ENCODE data around the gene IL15RA.

IL15RA gene

DNA sequence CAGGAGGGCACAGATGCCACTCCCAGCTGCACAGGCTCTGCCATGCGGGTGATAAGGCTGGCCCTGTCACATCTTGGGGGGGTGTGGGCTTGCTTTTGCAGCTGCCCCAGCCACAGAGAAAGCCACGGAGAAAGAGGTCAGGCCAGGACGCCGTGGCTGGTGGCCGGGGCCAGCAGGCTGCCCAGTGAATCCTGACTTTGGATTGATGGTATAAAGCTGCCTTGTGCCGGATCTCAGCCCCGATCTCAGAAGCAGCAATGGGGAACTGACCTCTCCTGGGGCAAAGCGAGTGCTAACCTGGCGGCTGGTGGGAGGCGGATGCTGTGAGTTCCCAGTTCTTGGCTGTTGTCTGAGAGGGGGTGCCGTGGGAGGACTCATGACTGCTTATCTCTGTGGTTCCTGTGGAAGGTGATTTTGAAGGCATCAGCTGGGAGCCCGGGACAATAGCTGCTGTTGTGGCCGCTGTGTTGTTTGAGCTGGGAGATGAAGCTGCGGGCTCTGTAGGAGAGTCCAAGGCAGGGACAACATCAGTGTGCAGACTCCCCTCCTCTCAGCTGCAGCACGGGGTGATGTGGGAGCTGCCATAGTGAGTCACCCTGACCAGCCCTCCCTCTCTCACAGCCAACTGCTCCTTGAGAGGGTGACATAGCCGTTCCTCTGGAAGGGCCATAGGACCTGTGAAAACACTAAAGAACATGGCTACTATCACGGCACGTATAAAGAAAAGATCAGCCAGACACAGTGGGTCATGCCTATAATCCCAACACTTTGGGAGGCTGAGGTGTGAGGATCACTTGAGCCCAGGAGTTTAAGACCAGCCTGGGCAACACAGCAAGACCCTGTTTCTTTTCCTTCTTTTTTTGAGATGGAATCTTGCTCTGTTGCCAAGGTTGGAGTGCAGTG, 17.0 kb downstream of the IL15RA start:
- H3K27me3 ChIP-seq (ENCODE audit: control insufficient read depth in 1 of 2, insufficient read depth in 2 of 2, low read length in 2 of 2): no peaks in the 10 kb centered on the region
- no peaks in the 10 kb centered on the region for H3K9me3 ChIP-seq (ENCODE audit: control insufficient read depth in 2 of 2, low read length in 2 of 2)
- H3K27ac ChIP-seq (ENCODE audit: low read length): no peak overlapping the region
- H3K9ac ChIP-seq (ENCODE audit: low read length in 2 of 2): no peak overlapping the region
- H3K36me3 ChIP-seq (ENCODE audit: control insufficient read depth in 2 of 2, insufficient read depth in 2 of 2, low read length in 2 of 2): peaks cover 0 to 6% of the 10 kb centered on the region in 2 donors
- H3K4me3 ChIP-seq (ENCODE audit: low read length in 2 of 2): no peak overlapping the region
- H3K4me1 ChIP-seq (ENCODE audit: control insufficient read depth, insufficient read depth, low read length): no peaks in the 10 kb centered on the region

DNA sequence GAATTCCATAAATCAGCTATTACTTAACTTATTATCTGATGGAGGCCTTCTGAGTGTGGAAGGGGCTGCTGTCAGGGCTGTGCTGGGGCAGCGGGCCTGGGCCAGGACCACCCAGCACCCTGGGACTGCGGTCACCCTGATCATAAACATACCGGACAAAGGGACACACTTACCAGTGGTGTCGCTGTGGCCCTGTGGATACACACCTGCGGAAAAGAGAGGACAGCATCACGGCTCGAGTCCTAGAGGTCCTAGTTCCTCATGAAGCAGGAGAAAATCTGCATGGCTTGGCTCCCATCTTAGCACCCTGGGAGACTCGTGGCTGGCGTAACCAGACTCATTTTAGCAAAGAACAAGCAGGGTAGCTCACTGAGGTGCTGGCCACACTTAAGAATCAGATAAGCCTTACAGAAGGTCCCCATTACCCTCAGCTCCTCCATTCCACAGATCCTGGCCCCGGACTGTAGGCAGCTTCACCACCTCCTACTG, 17.7 kb downstream of the IL15RA start:
- Histone ChIP-seq H3K27me3 (ENCODE audit: control insufficient read depth in 1 of 2, insufficient read depth in 2 of 2, low read length in 2 of 2) (no peaks in the 10 kb centered on the region), H3K36me3 (ENCODE audit: control insufficient read depth in 2 of 2, insufficient read depth in 2 of 2, low read length in 2 of 2) (peaks cover 0 to 4% of the 10 kb centered on the region in 2 donors), H3K4me3 (ENCODE audit: low read length in 2 of 2) (no peak overlapping the region), H3K4me1 (ENCODE audit: control insufficient read depth, insufficient read depth, low read length) (no peaks in the 10 kb centered on the region), H3K9me3 (ENCODE audit: control insufficient read depth in 2 of 2, low read length in 2 of 2) (no peaks in the 10 kb centered on the region), H3K27ac (ENCODE audit: low read length) (no peak overlapping the region), H3K9ac (ENCODE audit: low read length in 2 of 2) (no peak overlapping the region)

DNA sequence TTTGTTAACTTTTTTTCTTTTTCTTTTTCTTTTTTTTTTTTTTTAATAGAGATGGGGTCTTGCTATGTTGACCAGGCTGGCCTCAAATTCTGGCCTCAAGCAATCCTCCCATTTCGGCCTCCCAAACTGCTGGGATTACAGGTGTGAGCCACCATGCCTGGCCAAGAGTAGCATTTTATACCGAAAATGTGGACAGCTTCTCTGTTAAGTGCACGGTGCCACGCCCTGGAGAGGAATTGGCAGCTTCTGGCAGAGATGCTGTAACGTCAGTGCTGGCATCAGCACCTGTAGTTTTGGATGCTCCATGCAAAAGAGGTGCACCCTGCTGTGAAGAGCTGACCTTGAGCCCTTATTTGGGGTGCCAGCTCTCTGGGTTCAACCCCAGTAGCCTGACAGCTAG, 18.2 kb downstream of the IL15RA start:
- no peak overlapping the region for H3K9ac ChIP-seq (ENCODE audit: low read length in 2 of 2)
- H3K36me3 ChIP-seq (ENCODE audit: control insufficient read depth in 2 of 2, insufficient read depth in 2 of 2, low read length in 2 of 2): peaks cover 0 to 4% of the 10 kb centered on the region in 2 donors
- no peak overlapping the region for H3K27ac ChIP-seq (ENCODE audit: low read length)
- no peaks in the 10 kb centered on the region for H3K4me1 ChIP-seq (ENCODE audit: control insufficient read depth, insufficient read depth, low read length)
- H3K4me3 ChIP-seq (ENCODE audit: low read length in 2 of 2): no peak overlapping the region
- no peaks in the 10 kb centered on the region for H3K27me3 ChIP-seq (ENCODE audit: control insufficient read depth in 1 of 2, insufficient read depth in 2 of 2, low read length in 2 of 2)
- H3K9me3 ChIP-seq (ENCODE audit: control insufficient read depth in 2 of 2, low read length in 2 of 2): no peaks in the 10 kb centered on the region

DNA sequence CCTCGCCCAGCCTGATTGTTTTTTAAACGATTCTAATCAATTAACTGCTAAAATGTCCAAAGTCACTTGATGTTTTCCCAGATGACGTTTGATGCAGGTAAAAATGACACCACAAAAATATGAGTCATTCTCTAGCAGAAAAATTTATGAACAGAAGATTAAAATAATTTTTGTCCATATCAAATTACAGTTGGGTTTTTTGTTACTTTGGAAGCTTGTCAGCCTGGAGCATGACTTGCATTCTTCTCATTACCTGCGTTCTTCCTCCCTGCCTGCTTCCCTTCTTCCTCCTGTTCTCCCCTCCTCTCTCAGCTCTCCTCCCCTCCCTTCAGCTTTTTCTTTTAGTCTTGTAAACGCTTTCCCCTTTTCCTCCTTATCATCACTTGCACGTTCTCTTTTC, 18.7 kb downstream of the IL15RA start:
- H3K4me3 ChIP-seq (ENCODE audit: low read length in 2 of 2): no peak overlapping the region
- H3K9ac ChIP-seq (ENCODE audit: low read length in 2 of 2): no peak overlapping the region
- no peaks in the 10 kb centered on the region for H3K27me3 ChIP-seq (ENCODE audit: control insufficient read depth in 1 of 2, insufficient read depth in 2 of 2, low read length in 2 of 2)
- H3K36me3 ChIP-seq (ENCODE audit: control insufficient read depth in 2 of 2, insufficient read depth in 2 of 2, low read length in 2 of 2): peaks cover 0 to 4% of the 10 kb centered on the region in 2 donors
- H3K9me3 ChIP-seq (ENCODE audit: control insufficient read depth in 2 of 2, low read length in 2 of 2): no peaks in the 10 kb centered on the region
- no peak overlapping the region for H3K27ac ChIP-seq (ENCODE audit: low read length)
- no peaks in the 10 kb centered on the region for H3K4me1 ChIP-seq (ENCODE audit: control insufficient read depth, insufficient read depth, low read length)

DNA sequence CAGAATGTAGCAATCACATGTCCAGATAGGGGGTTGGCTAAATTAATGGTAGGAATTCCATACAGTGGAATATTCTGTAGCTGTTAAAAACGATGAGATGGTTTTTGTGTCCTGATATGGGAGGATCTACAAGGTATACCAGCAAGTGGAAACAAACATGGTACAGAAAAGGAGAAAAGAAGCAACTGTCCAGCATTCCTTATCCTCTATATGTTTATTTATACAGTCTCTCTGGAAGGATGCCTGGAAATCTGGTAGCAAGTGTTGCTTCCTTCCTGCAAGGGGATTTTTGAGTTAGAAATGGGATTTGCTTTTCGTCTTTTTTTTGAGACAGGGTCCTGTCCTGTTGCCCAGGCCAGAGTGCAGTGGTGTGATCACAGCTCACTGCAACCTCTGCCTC, 19.3 kb downstream of the IL15RA start:
- Histone ChIP-seq H3K36me3 (ENCODE audit: control insufficient read depth in 2 of 2, insufficient read depth in 2 of 2, low read length in 2 of 2) (peaks cover 0 to 4% of the 10 kb centered on the region in 2 donors), H3K4me1 (ENCODE audit: control insufficient read depth, insufficient read depth, low read length) (no peaks in the 10 kb centered on the region)

DNA sequence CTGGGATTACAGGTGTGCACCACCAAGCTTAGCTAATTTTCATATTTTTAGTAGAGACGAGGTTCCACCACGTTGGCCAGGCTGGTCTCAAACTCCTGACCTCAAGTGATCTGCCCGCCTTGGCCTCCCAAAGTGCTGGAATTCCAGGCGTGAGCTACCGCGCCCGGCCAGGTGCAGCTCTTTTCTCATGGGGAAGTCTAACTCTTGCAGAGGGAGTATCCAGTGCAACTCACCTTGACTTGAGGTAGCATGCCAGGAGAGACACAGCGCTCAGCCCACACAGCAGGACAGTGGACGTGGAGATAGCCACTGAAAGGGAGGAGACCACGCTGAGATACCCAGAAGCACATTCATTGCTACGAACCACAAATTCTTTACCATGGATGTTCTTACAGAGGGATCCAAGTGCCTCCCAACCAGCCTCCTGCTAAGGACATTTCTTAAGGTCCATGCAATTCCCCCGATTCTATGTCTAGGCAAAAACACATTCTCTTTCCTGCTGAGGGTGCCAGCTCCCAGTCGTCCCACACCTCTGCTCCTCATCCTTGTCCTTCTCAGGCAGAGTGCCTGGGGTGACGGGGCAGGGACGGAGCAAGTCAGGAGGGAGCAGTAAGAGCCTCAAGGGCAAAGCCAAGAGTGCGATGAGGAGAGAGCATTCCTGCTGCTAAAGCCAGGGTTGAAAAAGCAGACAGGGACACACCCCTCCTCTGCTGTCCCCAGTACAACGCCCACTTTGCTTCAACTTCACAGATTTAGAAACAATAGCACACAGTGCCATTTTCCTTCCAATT, 21.0 kb downstream of the IL15RA start:
- Histone ChIP-seq H3K4me3 (ENCODE audit: low read length in 2 of 2) (no peak overlapping the region), H3K27ac (ENCODE audit: low read length) (no peak overlapping the region), H3K36me3 (ENCODE audit: control insufficient read depth in 2 of 2, insufficient read depth in 2 of 2, low read length in 2 of 2) (no peaks in the 10 kb centered on the region), H3K4me1 (ENCODE audit: control insufficient read depth, insufficient read depth, low read length) (peaks cover 2% of the 10 kb centered on the region), H3K9me3 (ENCODE audit: control insufficient read depth in 2 of 2, low read length in 2 of 2) (no peaks in the 10 kb centered on the region), H3K27me3 (ENCODE audit: control insufficient read depth in 1 of 2, insufficient read depth in 2 of 2, low read length in 2 of 2) (no peaks in the 10 kb centered on the region), H3K9ac (ENCODE audit: low read length in 2 of 2) (no peak overlapping the region)

More for the DNA sequence above, 19.3 kb downstream of the IL15RA start:
- Histone ChIP-seq H3K27me3 (ENCODE audit: control insufficient read depth in 1 of 2, insufficient read depth in 2 of 2, low read length in 2 of 2) (no peaks in the 10 kb centered on the region), H3K27ac (ENCODE audit: low read length) (no peak overlapping the region), H3K9ac (ENCODE audit: low read length in 2 of 2) (no peak overlapping the region), H3K9me3 (ENCODE audit: control insufficient read depth in 2 of 2, low read length in 2 of 2) (no peaks in the 10 kb centered on the region), H3K4me3 (ENCODE audit: low read length in 2 of 2) (no peak overlapping the region)

DNA sequence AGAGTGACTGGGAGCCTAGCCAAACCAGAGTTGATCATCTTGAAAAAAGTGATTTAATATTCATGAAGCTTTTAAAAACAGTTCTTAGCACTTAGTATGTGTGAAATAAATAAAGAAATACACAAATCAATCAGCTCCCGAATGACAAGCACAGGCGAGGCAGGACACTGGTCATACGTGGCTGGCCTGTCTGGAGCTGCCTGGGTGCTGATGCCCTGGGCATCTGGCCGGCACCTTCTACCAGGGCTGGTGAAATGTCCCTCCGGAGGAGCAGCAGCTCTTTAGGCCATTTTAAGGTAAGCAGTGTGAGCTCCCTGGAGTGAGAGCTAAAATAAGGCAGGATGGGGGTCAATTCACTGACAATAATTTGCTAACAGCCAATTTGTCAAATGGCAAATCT, 23.7 kb downstream of the IL15RA start:
- peaks cover 0 to 5% of the 10 kb centered on the region in 2 donors for H3K27me3 ChIP-seq (ENCODE audit: control insufficient read depth in 1 of 2, insufficient read depth in 2 of 2, low read length in 2 of 2)
- no peaks in the 10 kb centered on the region for H3K36me3 ChIP-seq (ENCODE audit: control insufficient read depth in 2 of 2, insufficient read depth in 2 of 2, low read length in 2 of 2)
- H3K9me3 ChIP-seq (ENCODE audit: control insufficient read depth in 2 of 2, low read length in 2 of 2): no peaks in the 10 kb centered on the region
- no peak overlapping the region for H3K4me3 ChIP-seq (ENCODE audit: low read length in 2 of 2)
- no peak overlapping the region for H3K27ac ChIP-seq (ENCODE audit: low read length)
- no peak overlapping the region for H3K9ac ChIP-seq (ENCODE audit: low read length in 2 of 2)
- peaks cover 4% of the 10 kb centered on the region for H3K4me1 ChIP-seq (ENCODE audit: control insufficient read depth, insufficient read depth, low read length)

DNA sequence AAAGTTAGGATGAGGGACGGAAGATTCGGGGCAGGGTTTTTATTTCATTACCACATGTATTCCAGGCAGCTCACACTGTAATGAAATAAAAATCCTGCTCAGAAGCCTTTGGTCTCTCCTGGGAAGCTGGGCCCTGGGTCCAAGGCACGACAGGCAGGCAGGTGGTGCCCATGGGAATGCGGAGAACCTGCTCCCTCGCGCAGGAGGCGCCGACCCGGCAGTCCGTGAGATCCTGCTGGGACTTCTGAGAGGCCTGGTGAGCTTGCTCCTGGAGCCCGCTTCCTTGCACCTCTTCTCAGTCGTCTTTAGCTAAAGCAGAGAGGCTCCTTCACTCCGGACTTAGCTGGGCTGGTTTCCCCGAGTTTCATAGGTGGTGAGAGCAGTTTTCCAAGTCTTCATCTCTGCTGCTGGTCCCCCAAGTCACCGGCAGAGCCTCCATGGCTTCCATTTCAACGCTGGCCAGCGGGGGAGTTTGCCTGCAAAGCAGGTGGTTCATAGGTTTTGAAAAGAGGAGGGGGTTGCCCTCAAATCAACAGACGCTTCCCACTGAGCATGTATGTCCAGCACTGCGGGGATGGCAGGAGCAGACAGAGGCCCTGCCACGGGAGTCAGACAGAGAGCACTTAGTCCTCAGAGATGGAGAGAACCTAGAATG, 24.5 kb downstream of the IL15RA start:
- Histone ChIP-seq H3K27ac (ENCODE audit: low read length) (no peak overlapping the region), H3K36me3 (ENCODE audit: control insufficient read depth in 2 of 2, insufficient read depth in 2 of 2, low read length in 2 of 2) (no peaks in the 10 kb centered on the region), H3K4me3 (ENCODE audit: low read length in 2 of 2) (no peak overlapping the region), H3K9me3 (ENCODE audit: control insufficient read depth in 2 of 2, low read length in 2 of 2) (no peaks in the 10 kb centered on the region), H3K27me3 (ENCODE audit: control insufficient read depth in 1 of 2, insufficient read depth in 2 of 2, low read length in 2 of 2) (peaks cover 0 to 5% of the 10 kb centered on the region in 2 donors), H3K4me1 (ENCODE audit: control insufficient read depth, insufficient read depth, low read length) (peaks cover 4% of the 10 kb centered on the region), H3K9ac (ENCODE audit: low read length in 2 of 2) (no peak overlapping the region)

DNA sequence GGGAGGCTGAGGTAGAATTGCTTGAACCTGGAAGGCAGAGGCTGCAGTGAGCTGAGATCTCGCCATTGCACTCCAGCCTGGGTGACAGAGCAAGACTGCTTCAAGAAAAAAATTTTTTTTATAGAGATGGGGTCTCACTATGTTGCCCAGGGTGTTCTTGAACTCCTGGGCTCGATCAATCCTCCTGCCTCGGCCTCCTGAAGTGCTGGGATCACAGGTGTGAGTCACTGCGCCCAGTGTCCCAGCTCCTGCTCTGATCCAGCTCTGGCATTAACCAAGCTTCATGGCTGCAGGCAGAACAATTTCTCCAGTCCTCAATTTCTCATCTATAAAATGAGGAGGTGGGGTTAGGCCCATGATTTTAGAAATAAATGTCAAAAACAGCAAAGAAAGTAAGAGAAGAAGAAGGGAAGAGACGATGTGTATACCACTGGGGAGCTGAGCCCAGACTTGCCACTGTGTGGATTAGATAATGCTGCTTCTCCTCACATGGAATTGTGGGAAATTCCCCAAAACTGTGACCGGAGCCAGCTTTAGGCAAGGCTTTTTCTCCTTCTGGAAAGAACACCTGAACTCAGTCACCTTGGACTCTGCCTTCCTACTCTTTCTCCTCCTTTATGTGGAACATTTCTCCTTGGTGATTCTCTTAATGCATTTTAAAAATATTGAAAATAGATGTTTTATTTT, 25.5 kb downstream of the IL15RA start:
- Histone ChIP-seq H3K27ac (ENCODE audit: low read length) (no peak overlapping the region), H3K36me3 (ENCODE audit: control insufficient read depth in 2 of 2, insufficient read depth in 2 of 2, low read length in 2 of 2) (no peaks in the 10 kb centered on the region), H3K4me3 (ENCODE audit: low read length in 2 of 2) (no peak overlapping the region), H3K27me3 (ENCODE audit: control insufficient read depth in 1 of 2, insufficient read depth in 2 of 2, low read length in 2 of 2) (peaks cover 0 to 5% of the 10 kb centered on the region in 2 donors), H3K9me3 (ENCODE audit: control insufficient read depth in 2 of 2, low read length in 2 of 2) (no peaks in the 10 kb centered on the region), H3K4me1 (ENCODE audit: control insufficient read depth, insufficient read depth, low read length) (peaks cover 4% of the 10 kb centered on the region), H3K9ac (ENCODE audit: low read length in 2 of 2) (no peak overlapping the region)

DNA sequence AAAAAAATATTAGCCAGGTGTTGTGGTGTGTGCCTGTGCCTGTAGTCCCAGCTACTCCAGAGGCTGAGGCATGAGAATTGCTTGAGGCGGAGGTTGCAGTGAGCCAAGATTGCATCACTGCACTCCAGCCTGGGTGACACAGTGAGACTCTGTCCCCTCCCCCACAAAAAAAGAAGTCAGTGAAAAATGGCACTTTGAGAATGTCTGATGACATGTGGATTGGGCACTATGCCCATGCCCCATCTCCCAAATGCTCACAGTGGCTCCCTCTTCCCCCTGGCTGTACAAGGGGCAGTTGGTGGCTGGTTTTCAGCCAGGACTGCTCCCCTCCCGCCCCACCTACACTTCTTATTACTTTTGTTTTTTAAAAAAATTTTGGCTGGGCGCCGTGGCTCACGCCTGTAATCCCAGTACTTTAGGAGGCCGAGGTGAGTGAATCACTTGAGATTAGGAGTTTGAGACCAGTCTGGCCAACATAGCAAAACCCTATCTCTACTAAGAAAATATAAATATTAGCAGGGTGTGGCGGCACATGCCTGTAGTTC, 26.1 kb downstream of the IL15RA start:
- no peak overlapping the region for H3K27ac ChIP-seq (ENCODE audit: low read length)
- no peak overlapping the region for H3K4me3 ChIP-seq (ENCODE audit: low read length in 2 of 2)
- peaks cover 5% of the 10 kb centered on the region for H3K4me1 ChIP-seq (ENCODE audit: control insufficient read depth, insufficient read depth, low read length)
- H3K27me3 ChIP-seq (ENCODE audit: control insufficient read depth in 1 of 2, insufficient read depth in 2 of 2, low read length in 2 of 2): peaks cover 0 to 5% of the 10 kb centered on the region in 2 donors
- H3K9ac ChIP-seq (ENCODE audit: low read length in 2 of 2): no peak overlapping the region
- no peaks in the 10 kb centered on the region for H3K9me3 ChIP-seq (ENCODE audit: control insufficient read depth in 2 of 2, low read length in 2 of 2)
- no peaks in the 10 kb centered on the region for H3K36me3 ChIP-seq (ENCODE audit: control insufficient read depth in 2 of 2, insufficient read depth in 2 of 2, low read length in 2 of 2)

Measured in stomach smooth muscle (tissue), 2 donors.